Astrocyte of the spinal cord (primary cell): ENCODE results near the gene SLC24A1.

Experiments
- DNase-seq: peaks from one replicate; pipeline ENCODE4 v3.0.0; 2011; ENCODE audit warnings: low read depth, low spot score
- H3K4me3 ChIP-seq: 2 replicates; pipeline ENCODE4 v1.5.1; 2011; ENCODE audit warnings: low read depth, mild to moderate bottlenecking, low read length, moderate library complexity
- CTCF ChIP-seq: IDR thresholded peaks from 2 replicates; pipeline ENCODE4 v1.5.1; 2012; ENCODE audit warnings: low read depth, mild to moderate bottlenecking, low read length, inconsistent platforms
- in situ Hi-C: cut with HindIII; loops from 2 replicates; pipeline ENCODE4 v1.10.0; 2017; ENCODE audit warnings: low sequenced_read_pairs

SLC24A1 gene

GRCh38 chr15:65634356-65634755 lies 12.6 kb downstream of the SLC24A1 start:
- DNase-seq, result no peak
- no peak for TF ChIP-seq CTCF
- in situ Hi-C loops, result no loop called here
- H3K4me3 ChIP-seq, result no peak overlapping the region

GRCh38 chr15:65638109-65638508 lies 16.4 kb downstream of the SLC24A1 start:
- in situ Hi-C loops, result no loop called here
- no peak overlapping the region for H3K4me3 ChIP-seq
- no peak for DNase-seq
- TF ChIP-seq CTCF, result no peak

GRCh38 chr15:65638681-65639089 lies 16.9 kb downstream of the SLC24A1 start:
- H3K4me3 ChIP-seq, result no peak overlapping the region
- DNase-seq, result peak; percentile 78
- peak; percentile 79 for TF ChIP-seq CTCF
- in situ Hi-C loops, result no loop called here

- in situ Hi-C loops, result no loop called here
- TF ChIP-seq CTCF, result peak; percentile 1
- no peak for DNase-seq
- H3K4me3 ChIP-seq, result no peak overlapping the region
Measured at GRCh38 chr15:65639509-65639908, 17.8 kb downstream of the SLC24A1 start.

- H3K4me3 ChIP-seq, result no peak overlapping the region
- in situ Hi-C loops, result no loop called here
- TF ChIP-seq CTCF, result no peak
- DNase-seq, result no peak
Measured at GRCh38 chr15:65641768-65642475, 20.2 kb downstream of the SLC24A1 start.

- in situ Hi-C loops, result no loop called here
- TF ChIP-seq CTCF, result no peak
- DNase-seq, result no peak
- H3K4me3 ChIP-seq, result no peak overlapping the region
Measured at GRCh38 chr15:65642594-65642993, 20.9 kb downstream of the SLC24A1 start.
